Right lobe of liver (tissue), 6 donors: Measurements from ENCODE around the gene SMIM38. TPM values are rescaled to one million over a fixed set of nuclear protein-coding genes. Genes with fewer than 3 reads are reported as not detected.
"Not testable (repeated sequence)": the region's sequence is repeated elsewhere in the genome, so short reads cannot be mapped to it uniquely, and the experiment has no call there.

Experiments used
- ATAC-seq, 4 donors: fragments of 200-7000 bp; cut with Tn5 transposase; one replicate each; pipeline ENCODE4 v1.9.1; 2020; ENCODE audit warnings: mild to moderate bottlenecking in 4 of 4, moderate library complexity in 4 of 4
- DNase-seq, 3 donors: peaks; one replicate each; pipeline ENCODE4 v3.0.0-alpha.2; 2020
- H3K27ac ChIP-seq, 3 donors: fragments of 200-600 bp; one replicate each; pipeline ENCODE4 v1.8.0; 2022
- H3K27me3 ChIP-seq, 2 donors: fragments of 200-600 bp; one replicate each; pipeline ENCODE4 v1.8.0; 2022
- H3K36me3 ChIP-seq, 4 donors: fragments of 200-600 bp; sonication (generic) in 1 of 4; one replicate each; pipeline versions ENCODE4 v1.5.1 to v1.8.0; 2017 to 2022; ENCODE audit warnings: control low read depth in 1 of 4
- H3K4me1 ChIP-seq, 4 donors: fragments of 200-600 bp; sonication (generic) in 1 of 4; one replicate each; pipeline versions ENCODE4 v1.5.1 to v1.8.0; 2017 to 2022; ENCODE audit warnings: control low read depth in 1 of 4
- H3K4me3 ChIP-seq, 3 donors: fragments of 200-600 bp; one replicate each; pipeline ENCODE4 v1.8.0; 2022
- H3K9me3 ChIP-seq, 4 donors: fragments of 200-600 bp; sonication (generic) in 1 of 4; one replicate each; pipeline versions ENCODE4 v1.5.1 to v1.8.0; 2017 to 2022; ENCODE audit warnings: control low read depth in 1 of 4
- POLR2A ChIP-seq: fragments of 450-650 bp; IDR thresholded peaks from one replicate; pipeline ENCODE4 v1.6.1; 2017; ENCODE audit warnings: antibody characterized with exemption, mild to moderate bottlenecking
- WGBS: methylation state at CpG from one replicate; pipeline ENCODE4 v1.1.6; 2018; ENCODE audit warnings: low coverage, low lambda C conversion rate; ENCODE audit not compliant: insufficient coverage; ENCODE audit errors: missing lambda C conversion rate; 5-methylcytosine and 5-hydroxymethylcytosine counted together
- intact Hi-C, 2 donors: fragments of 100-400 bp; cut with DNase I; formaldehyde crosslinking; loops; one replicate each; pipeline versions ENCODE4 v1.11.2 to v1.14.1; 2022
- total RNA-seq, 6 experiments: library from RNA; depleted of rRNA in 2 of 6; stranded (reverse); fragments of >200 nt in 2 of 6; fragmentation: NEBNext Ultra II Directional in 3 of 6; extraction: Animal tissue kit (Norgen Biotek cat#: 25700) in 3 of 6; gene quantifications; one replicate each; pipeline versions ENCODE4 v1.1.0 to v1.2.4, GENCODE V29; 2016 to 2023
- TF ChIP-seq, protein P1 (sequence below), 4 donors: fragments of 200-600 bp in 3 of 4; fragments of 450-650 bp in 1 of 4; IDR thresholded peaks; one replicate each; pipeline versions ENCODE4 v1.5.1 to v1.8.0; 2016 to 2022; ENCODE audit warnings: antibody characterized with exemption in 4 of 4, mild to moderate bottlenecking in 2 of 4
- donor health status: DM: no; HTN: yes; CAD: no.
- donor health status: DM: no; HTN: no; CAD: no.
- donor health status: DM: no; HTN: no; CAD: no.
- donor health status: DM: no; HTN: yes; CAD: no.
- donor health status: DM: no; HTN: yes; CAD: no.

SMIM38 gene
- total RNA-seq, 6 experiments from 2014 or later = not detected

- 93% methylated on average over 5 of the region's 7 CpGs for WGBS
- intact Hi-C loops = no loop called here
- H3K9me3 ChIP-seq = no peaks in the 10 kb centered on the region
- no peak overlapping the region for H3K27ac ChIP-seq
- DNase-seq = no peak
- no peak overlapping the region for H3K4me3 ChIP-seq
- no peaks in the 10 kb centered on the region for H3K36me3 ChIP-seq
- no peaks in the 10 kb centered on the region for H3K4me1 ChIP-seq
- no peaks in the 10 kb centered on the region for H3K27me3 ChIP-seq
- no peak for ATAC-seq
- TF ChIP-seq, protein P1, sequence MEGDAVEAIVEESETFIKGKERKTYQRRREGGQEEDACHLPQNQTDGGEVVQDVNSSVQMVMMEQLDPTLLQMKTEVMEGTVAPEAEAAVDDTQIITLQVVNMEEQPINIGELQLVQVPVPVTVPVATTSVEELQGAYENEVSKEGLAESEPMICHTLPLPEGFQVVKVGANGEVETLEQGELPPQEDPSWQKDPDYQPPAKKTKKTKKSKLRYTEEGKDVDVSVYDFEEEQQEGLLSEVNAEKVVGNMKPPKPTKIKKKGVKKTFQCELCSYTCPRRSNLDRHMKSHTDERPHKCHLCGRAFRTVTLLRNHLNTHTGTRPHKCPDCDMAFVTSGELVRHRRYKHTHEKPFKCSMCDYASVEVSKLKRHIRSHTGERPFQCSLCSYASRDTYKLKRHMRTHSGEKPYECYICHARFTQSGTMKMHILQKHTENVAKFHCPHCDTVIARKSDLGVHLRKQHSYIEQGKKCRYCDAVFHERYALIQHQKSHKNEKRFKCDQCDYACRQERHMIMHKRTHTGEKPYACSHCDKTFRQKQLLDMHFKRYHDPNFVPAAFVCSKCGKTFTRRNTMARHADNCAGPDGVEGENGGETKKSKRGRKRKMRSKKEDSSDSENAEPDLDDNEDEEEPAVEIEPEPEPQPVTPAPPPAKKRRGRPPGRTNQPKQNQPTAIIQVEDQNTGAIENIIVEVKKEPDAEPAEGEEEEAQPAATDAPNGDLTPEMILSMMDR (IDR thresholded peaks at IDR 0.05) = no peak
- TF ChIP-seq POLR2A = no peak
These were observed 23.4 kb upstream of the SMIM38 start for GRCh38 chr11:69132301-69132670.

DNA sequence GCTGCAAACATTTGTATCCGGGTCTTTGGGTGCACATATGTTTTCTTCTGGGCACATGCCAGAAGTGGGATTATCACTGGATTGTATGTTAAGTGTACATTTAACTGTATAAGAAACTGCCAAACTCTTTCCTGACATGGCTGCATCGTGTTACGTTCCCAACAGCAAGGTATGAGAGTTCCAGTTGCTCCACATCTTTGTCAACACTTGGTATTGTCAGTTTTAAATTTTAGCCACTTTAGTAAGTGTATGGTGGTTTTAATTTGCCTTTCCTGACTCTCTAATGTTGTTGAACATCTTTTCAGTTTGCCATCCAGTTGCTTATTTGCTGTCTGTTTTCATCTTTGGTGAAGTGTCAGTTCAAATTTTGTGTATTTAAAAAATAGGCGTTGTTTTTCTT is 22.5 kb upstream of the SMIM38 start:
- intact Hi-C loops = no loop called here
- WGBS = 89% methylated on average over 4 of the region's 4 CpGs
- no peak for ATAC-seq

DNA sequence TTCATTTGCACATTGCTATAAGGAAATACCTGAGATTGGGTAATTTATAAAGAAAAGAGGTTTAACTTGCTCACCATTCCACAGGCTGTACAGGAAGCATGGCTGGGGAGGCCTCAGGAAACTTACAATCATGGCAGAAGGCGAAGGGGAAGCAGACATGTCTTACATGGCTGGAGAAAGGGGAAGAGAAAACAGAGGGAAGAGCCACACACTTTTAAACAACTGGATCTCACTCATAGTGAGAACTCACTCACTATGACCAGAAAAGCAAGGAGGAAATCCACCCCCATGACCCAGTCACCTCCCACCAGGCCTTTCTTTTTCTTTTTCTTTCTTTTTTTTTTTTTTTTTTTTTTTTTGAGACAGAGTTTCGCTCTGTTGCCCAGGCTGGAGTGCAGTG is 21.6 kb upstream of the SMIM38 start:
- DNase-seq, intact Hi-C loops, H3K36me3 ChIP-seq, H3K4me3 ChIP-seq, H3K9me3 ChIP-seq, H3K4me1 ChIP-seq, H3K27me3 ChIP-seq, ATAC-seq, H3K27ac ChIP-seq: not testable (repeated sequence)
- WGBS = 60% methylated on average over 1 of the region's 2 CpGs

More for the DNA sequence above, 22.5 kb upstream of the SMIM38 start:
- Histone ChIP-seq H3K9me3 (no peaks in the 10 kb centered on the region), H3K27ac (no peak overlapping the region), H3K4me3 (no peak overlapping the region), H3K4me1 (no peaks in the 10 kb centered on the region), H3K36me3 (no peaks in the 10 kb centered on the region), H3K27me3 (no peaks in the 10 kb centered on the region)
- DNase-seq = no peak
- TF ChIP-seq, protein P1 (IDR thresholded peaks at IDR 0.05) = no peak
- TF ChIP-seq POLR2A = no peak

- WGBS = 81% methylated on average over 6 of the region's 8 CpGs
- ATAC-seq = peak in 1 of 4 donors; percentile 41
- DNase-seq = no peak
These were observed 20.8 kb upstream of the SMIM38 start for GRCh38 chr11:69134957-69135356.

GRCh38 chr11:69135420-69136363 is 20.0 kb upstream of the SMIM38 start:
- Histone ChIP-seq H3K4me1 (no peaks in the 10 kb centered on the region), H3K4me3 (no peak overlapping the region), H3K36me3 (no peaks in the 10 kb centered on the region), H3K27ac (no peak overlapping the region), H3K27me3 (no peaks in the 10 kb centered on the region), H3K9me3 (no peaks in the 10 kb centered on the region)
- intact Hi-C loops = no loop called here
- TF ChIP-seq POLR2A = no peak
- TF ChIP-seq, protein P1 (IDR thresholded peaks at IDR 0.05) = no peak
- WGBS = 72% methylated on average over 7 of the region's 14 CpGs
- ATAC-seq (peak in 2 of 4 donors; percentile 16 to 20), DNase-seq (no peak)

More at GRCh38 chr11:69134957-69135356, 20.8 kb upstream of the SMIM38 start:
- H3K27ac ChIP-seq = no peak overlapping the region
- no peaks in the 10 kb centered on the region for H3K9me3 ChIP-seq
- H3K36me3 ChIP-seq = no peaks in the 10 kb centered on the region
- intact Hi-C loops = no loop called here
- no peak overlapping the region for H3K4me3 ChIP-seq
- TF ChIP-seq POLR2A = no peak
- TF ChIP-seq, protein P1 (IDR thresholded peaks at IDR 0.05) = no peak
- no peaks in the 10 kb centered on the region for H3K27me3 ChIP-seq
- H3K4me1 ChIP-seq = no peaks in the 10 kb centered on the region
